Dedifferentiated amniotic fluid mesenchymal stem cell (primary cell): ENCODE data around the gene CENPV.

Source experiments
- DNase-seq: peaks from one replicate; pipeline ENCODE4 v3.0.0-alpha.2; 2016; ENCODE audit errors: extremely low spot score

Gene CENPV

GRCh38 chr17:16361874-16362273 lies 8.6 kb upstream of the CENPV start:
- DNase-seq, result no peak

GRCh38 chr17:16358394-16358793 lies 5.1 kb upstream of the CENPV start:
- DNase-seq, result no peak

- no peak for DNase-seq
Observed at GRCh38 chr17:16354585-16354984, 1.3 kb upstream of the CENPV start.

- no peak for DNase-seq
Observed at GRCh38 chr17:16352667-16353316, 477 bp downstream of the CENPV start.

- DNase-seq, result no peak
Observed at GRCh38 chr17:16352303-16352666, 984 bp downstream of the CENPV start.

- no peak for DNase-seq
Observed at GRCh38 chr17:16351831-16352230, 1.4 kb downstream of the CENPV start.

GRCh38 chr17:16349431-16349830 lies 3.8 kb downstream of the CENPV start:
- no peak for DNase-seq

- no peak for DNase-seq
Observed at GRCh38 chr17:16348586-16348985, 4.7 kb downstream of the CENPV start.

- DNase-seq, result no peak
Observed at GRCh38 chr17:16346721-16347271, 6.5 kb downstream of the CENPV start.

GRCh38 chr17:16345565-16345964 lies 7.7 kb downstream of the CENPV start:
- no peak for DNase-seq

GRCh38 chr17:16343569-16343968 lies 9.7 kb downstream of the CENPV start:
- no peak for DNase-seq

- no peak for DNase-seq
Observed at GRCh38 chr17:16342979-16343378, 10.3 kb downstream of the CENPV start.

GRCh38 chr17:16339959-16340358 lies 13.3 kb downstream of the CENPV start:
- DNase-seq, result no peak

- DNase-seq, result no peak
Observed at GRCh38 chr17:16339402-16339801, 13.9 kb downstream of the CENPV start.

GRCh38 chr17:16338391-16338790 lies 14.9 kb downstream of the CENPV start:
- no peak for DNase-seq

GRCh38 chr17:16329519-16330271 lies 23.6 kb downstream of the CENPV start:
- no peak for DNase-seq

GRCh38 chr17:16328997-16329396 lies 24.3 kb downstream of the CENPV start:
- no peak for DNase-seq

GRCh38 chr17:16327018-16327417 lies 26.3 kb downstream of the CENPV start:
- no peak for DNase-seq

- DNase-seq, result no peak
Observed at GRCh38 chr17:16325964-16326363, 27.3 kb downstream of the CENPV start.

- DNase-seq, result peak; percentile 76
Observed at GRCh38 chr17:16322636-16323035, 30.6 kb downstream of the CENPV start.

- DNase-seq, result no peak
Observed at GRCh38 chr17:16319969-16320368, 33.3 kb downstream of the CENPV start.

GRCh38 chr17:16314859-16315258 lies 38.4 kb downstream of the CENPV start:
- DNase-seq, result no peak

GRCh38 chr17:16314189-16314588 lies 39.1 kb downstream of the CENPV start:
- no peak for DNase-seq
